ENCODE data around the gene MEIOSIN.

DNA sequence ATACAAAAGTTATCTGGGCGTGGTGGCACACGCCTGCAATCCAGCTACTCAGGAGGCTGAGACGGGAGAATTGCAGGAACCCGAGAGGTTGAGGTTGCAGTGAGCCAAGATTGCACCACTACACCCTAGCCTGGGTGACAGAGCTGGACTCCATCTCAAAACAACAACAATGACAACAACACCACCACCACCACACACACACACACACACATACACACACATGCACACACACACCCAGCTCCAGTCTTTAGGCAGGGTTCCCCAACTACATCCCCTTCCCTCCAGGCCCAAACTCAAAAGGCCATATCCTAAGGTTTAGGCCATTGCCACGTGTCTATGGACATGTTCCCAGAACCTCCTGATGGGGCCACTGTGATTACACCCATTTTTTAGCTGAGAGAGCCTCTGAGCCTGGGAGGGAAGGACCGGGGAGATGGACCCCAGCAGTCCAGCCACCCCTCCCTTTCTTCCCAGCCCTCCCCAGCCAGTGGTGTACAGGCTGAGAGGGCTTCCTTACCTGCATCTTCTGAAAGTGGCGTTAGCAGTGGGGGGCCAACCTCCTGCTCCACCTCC lies 68.5 kb downstream of the MEIOSIN start:
- TF ChIP-seq, protein P1, sequence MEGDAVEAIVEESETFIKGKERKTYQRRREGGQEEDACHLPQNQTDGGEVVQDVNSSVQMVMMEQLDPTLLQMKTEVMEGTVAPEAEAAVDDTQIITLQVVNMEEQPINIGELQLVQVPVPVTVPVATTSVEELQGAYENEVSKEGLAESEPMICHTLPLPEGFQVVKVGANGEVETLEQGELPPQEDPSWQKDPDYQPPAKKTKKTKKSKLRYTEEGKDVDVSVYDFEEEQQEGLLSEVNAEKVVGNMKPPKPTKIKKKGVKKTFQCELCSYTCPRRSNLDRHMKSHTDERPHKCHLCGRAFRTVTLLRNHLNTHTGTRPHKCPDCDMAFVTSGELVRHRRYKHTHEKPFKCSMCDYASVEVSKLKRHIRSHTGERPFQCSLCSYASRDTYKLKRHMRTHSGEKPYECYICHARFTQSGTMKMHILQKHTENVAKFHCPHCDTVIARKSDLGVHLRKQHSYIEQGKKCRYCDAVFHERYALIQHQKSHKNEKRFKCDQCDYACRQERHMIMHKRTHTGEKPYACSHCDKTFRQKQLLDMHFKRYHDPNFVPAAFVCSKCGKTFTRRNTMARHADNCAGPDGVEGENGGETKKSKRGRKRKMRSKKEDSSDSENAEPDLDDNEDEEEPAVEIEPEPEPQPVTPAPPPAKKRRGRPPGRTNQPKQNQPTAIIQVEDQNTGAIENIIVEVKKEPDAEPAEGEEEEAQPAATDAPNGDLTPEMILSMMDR (conservative IDR thresholded peaks at IDR 0.05): no peak
- TF ChIP-seq EZH2 (IDR thresholded peaks at IDR 0.05; ENCODE audit: low read depth): no peak

All from PC-9 (cell line).